ENCODE measurements around the gene PCNX2.

DNA sequence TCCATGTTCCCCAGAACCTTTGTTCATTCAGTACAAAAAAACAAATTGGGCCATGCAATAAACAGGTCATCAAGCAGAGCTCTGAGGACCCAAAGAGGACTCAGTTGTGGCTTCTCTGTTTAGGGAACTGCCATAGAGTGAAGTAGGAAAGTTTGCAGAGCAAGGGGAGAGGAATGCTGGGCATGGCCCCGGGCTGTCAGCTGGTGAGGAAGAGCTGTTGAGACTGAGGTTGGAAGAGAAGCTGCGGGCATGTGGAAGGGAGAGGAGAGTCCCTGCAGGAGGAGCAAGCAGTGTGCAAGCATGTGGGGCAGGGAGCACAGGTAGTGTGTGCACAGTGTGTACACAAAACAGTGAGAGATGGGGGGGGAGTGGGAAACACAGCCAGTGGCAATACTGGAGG, 273.3 kb downstream of the PCNX2 start:
- TF ChIP-seq, protein P1, sequence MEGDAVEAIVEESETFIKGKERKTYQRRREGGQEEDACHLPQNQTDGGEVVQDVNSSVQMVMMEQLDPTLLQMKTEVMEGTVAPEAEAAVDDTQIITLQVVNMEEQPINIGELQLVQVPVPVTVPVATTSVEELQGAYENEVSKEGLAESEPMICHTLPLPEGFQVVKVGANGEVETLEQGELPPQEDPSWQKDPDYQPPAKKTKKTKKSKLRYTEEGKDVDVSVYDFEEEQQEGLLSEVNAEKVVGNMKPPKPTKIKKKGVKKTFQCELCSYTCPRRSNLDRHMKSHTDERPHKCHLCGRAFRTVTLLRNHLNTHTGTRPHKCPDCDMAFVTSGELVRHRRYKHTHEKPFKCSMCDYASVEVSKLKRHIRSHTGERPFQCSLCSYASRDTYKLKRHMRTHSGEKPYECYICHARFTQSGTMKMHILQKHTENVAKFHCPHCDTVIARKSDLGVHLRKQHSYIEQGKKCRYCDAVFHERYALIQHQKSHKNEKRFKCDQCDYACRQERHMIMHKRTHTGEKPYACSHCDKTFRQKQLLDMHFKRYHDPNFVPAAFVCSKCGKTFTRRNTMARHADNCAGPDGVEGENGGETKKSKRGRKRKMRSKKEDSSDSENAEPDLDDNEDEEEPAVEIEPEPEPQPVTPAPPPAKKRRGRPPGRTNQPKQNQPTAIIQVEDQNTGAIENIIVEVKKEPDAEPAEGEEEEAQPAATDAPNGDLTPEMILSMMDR (IDR thresholded peaks at IDR 0.05): no peak
- no peak for TF ChIP-seq POLR2A (IDR thresholded peaks at IDR 0.05)

Measured in body of pancreas (tissue), 4 donors.